A673 (cell line): Measurements from ENCODE around the gene ROM1. TPM values are rescaled to one million over a fixed set of nuclear protein-coding genes. Genes with fewer than 3 reads are reported as not detected.

Source experiments
- BruUV-seq: library from RNA; stranded (reverse); fragments of 400-500 nt; replicated peaks from 2 replicates; lab custom pipeline; 2021; lab: Mats Ljungman, UMichigan
- CTCF ChIA-PET: fragments of 300-600 bp; sonication (Branson Sonifier 250); formaldehyde crosslinking; loops from one replicate; lab custom pipeline; 2022; ENCODE audit warnings: antibody characterized with exemption; lab: Charles Lee
- POLR2A ChIA-PET: fragments of 300-600 bp; sonication (Branson Sonifier 250); formaldehyde crosslinking; loops from one replicate; lab custom pipeline; 2022; ENCODE audit warnings: antibody characterized with exemption; ENCODE audit not compliant: low non-redundant PET; lab: Charles Lee
- DNase-seq: peaks from one replicate; pipeline ENCODE4 v3.0.0-alpha.2; 2015; ENCODE audit warnings: low spot score
- H3K27ac ChIP-seq: fragments of 200-600 bp; sonication (generic); 2 replicates; pipeline ENCODE4 v1.5.1; 2016; ENCODE audit warnings: mixed run types, low read depth, mild to moderate bottlenecking, mixed read lengths, antibody characterized with exemption, low read length; ENCODE audit not compliant: poor library complexity, severe bottlenecking
- H3K27me3 ChIP-seq: fragments of 200-600 bp; sonication (generic); replicated peaks from 2 replicates; pipeline ENCODE4 v1.6.1; 2017; ENCODE audit warnings: mixed run types, low read depth, mild to moderate bottlenecking, mixed read lengths, antibody characterized with exemption, low read length; ENCODE audit not compliant: insufficient read depth, poor library complexity
- H3K36me3 ChIP-seq: fragments of 200-600 bp; sonication (generic); 2 replicates; pipeline ENCODE4 v1.6.1; 2016; ENCODE audit warnings: mixed run types, mild to moderate bottlenecking, mixed read lengths, antibody characterized with exemption, low read length; ENCODE audit not compliant: insufficient read depth, poor library complexity, severe bottlenecking
- H3K4me1 ChIP-seq: fragments of 200-600 bp; sonication (generic); 2 replicates; pipeline ENCODE4 v1.6.1; 2017; ENCODE audit warnings: mixed run types, mild to moderate bottlenecking, mixed read lengths, antibody characterized with exemption, low read length; ENCODE audit not compliant: insufficient read depth, poor library complexity, severe bottlenecking
- H3K4me3 ChIP-seq: fragments of 200-600 bp; sonication (generic); 2 replicates; pipeline ENCODE4 v1.5.1; 2016; ENCODE audit warnings: low read depth, mixed run types, mild to moderate bottlenecking, mixed read lengths, low read length; ENCODE audit not compliant: poor library complexity, severe bottlenecking
- H3K9me3 ChIP-seq: fragments of 200-600 bp; sonication (generic); 2 replicates; pipeline ENCODE4 v1.6.1; 2016; ENCODE audit warnings: mixed run types, low read depth, mild to moderate bottlenecking, mixed read lengths, antibody characterized with exemption, low read length; ENCODE audit not compliant: poor library complexity, severe bottlenecking
- EZH2 ChIP-seq: fragments of 200-600 bp; sonication (generic); IDR thresholded peaks from 2 replicates; pipeline ENCODE4 v1.6.1; 2017; ENCODE audit warnings: borderline replicate concordance, low read depth, mild to moderate bottlenecking, mixed read lengths, antibody characterized with exemption, low read length; ENCODE audit not compliant: poor library complexity, severe bottlenecking
- intact Hi-C: fragments of 100-400 bp; cut with micrococcal nuclease; formaldehyde crosslinking; loops from one replicate; pipeline ENCODE4 v1.10.0; 2022; ENCODE audit not compliant: unreplicated experiment
- total RNA-seq: library from RNA; stranded (reverse); gene quantifications from 2 replicates; pipeline ENCODE4 v1.2.3, GENCODE V29; 2021
- TF ChIP-seq, protein P1 (sequence below): fragments of 300-800, 200-600 bp; sonication (generic); conservative IDR thresholded peaks from 2 replicates; pipeline ENCODE4 v1.5.1; 2017; ENCODE audit warnings: low read depth, mild to moderate bottlenecking, antibody characterized with exemption, low read length, moderate library complexity, mixed read lengths

ROM1 gene
- total RNA-seq, 1 experiment from 2014 or later = 1.1 TPM

GRCh38 chr11:62592989-62593421 lies 20.1 kb upstream of the ROM1 start:
- CTCF ChIA-PET = interaction anchor here (0.6 kb wide), 1 partner anchor 9 kb away, joined by 3 read pairs; the partner anchor contains the start of gene MTA2
- POLR2A ChIA-PET = no interaction called here
- H3K9me3 ChIP-seq = no peaks in the 10 kb centered on the region
- no TSS peak for BruUV-seq
- no peak overlapping the region for H3K4me3 ChIP-seq
- no peaks in the 10 kb centered on the region for H3K27me3 ChIP-seq
- TF ChIP-seq EZH2 = no peak
- TF ChIP-seq, protein P1, sequence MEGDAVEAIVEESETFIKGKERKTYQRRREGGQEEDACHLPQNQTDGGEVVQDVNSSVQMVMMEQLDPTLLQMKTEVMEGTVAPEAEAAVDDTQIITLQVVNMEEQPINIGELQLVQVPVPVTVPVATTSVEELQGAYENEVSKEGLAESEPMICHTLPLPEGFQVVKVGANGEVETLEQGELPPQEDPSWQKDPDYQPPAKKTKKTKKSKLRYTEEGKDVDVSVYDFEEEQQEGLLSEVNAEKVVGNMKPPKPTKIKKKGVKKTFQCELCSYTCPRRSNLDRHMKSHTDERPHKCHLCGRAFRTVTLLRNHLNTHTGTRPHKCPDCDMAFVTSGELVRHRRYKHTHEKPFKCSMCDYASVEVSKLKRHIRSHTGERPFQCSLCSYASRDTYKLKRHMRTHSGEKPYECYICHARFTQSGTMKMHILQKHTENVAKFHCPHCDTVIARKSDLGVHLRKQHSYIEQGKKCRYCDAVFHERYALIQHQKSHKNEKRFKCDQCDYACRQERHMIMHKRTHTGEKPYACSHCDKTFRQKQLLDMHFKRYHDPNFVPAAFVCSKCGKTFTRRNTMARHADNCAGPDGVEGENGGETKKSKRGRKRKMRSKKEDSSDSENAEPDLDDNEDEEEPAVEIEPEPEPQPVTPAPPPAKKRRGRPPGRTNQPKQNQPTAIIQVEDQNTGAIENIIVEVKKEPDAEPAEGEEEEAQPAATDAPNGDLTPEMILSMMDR = no peak
- H3K27ac ChIP-seq = peak overlapping the region; percentile 79
- no peak for DNase-seq
- H3K4me1 ChIP-seq = peaks cover 17% of the 10 kb centered on the region
- intact Hi-C loops = loop anchor here (5.0 to 10.0 kb wide), 2 partner anchors 114 to 262 kb away; partner anchors contain the start of genes BSCL2 and GNG3
- H3K36me3 ChIP-seq = peaks cover 63% of the 10 kb centered on the region

DNA sequence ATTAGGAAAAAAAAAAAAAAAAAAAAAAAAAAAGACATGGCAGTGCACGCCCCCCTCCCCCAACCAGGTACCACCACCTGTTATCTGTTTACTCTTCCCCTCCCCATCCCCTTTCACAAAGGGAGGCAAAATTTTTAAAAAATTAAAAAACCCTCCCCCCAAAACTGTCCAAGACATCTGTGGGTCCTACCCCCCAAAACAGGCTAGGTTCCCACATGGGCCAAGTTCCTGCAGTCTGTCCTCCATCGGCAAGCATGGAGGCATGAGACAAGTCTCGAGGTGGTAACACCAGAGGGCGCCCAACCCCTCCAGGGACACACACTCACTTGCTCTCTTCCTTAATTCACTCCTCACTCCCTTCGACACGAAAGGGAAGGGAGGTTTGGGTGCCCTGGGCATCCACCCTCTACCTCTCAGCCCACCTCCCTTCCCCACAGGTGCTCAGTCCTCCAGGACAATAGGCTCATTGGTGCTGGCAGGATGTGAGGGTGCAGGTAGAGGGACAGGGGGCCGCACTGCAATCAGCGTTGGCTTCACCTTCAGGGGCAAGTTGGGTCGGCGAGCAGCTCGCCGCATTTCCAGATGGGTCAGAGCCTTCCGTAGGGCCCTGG lies 19.5 kb upstream of the ROM1 start:
- POLR2A ChIA-PET = no interaction called here
- no TSS peak for BruUV-seq
- intact Hi-C loops = loop anchor here (5.0 to 10.0 kb wide), 2 partner anchors 114 to 261 kb away; partner anchors contain the start of genes BSCL2 and GNG3

GRCh38 chr11:62595124-62595523 lies 17.9 kb upstream of the ROM1 start:
- TF ChIP-seq EZH2 = no peak
- TF ChIP-seq, protein P1 = no peak
- Histone ChIP-seq H3K27me3 (no peaks in the 10 kb centered on the region), H3K9me3 (no peaks in the 10 kb centered on the region), H3K27ac (no peak overlapping the region), H3K4me3 (no peak overlapping the region), H3K4me1 (peaks cover 32% of the 10 kb centered on the region), H3K36me3 (peaks cover 71% of the 10 kb centered on the region)
- intact Hi-C loops = loop anchor here (10.0 kb wide), 1 partner anchor 260 kb away; no protein-coding TSS in a partner anchor
- ChIA-PET POLR2A (no interaction called here), CTCF (no interaction called here)
- BruUV-seq = no TSS peak
- DNase-seq = no peak

More for the DNA sequence above, 19.5 kb upstream of the ROM1 start:
- DNase-seq = peak; percentile 96
- CTCF ChIA-PET = interaction anchor here (0.6 kb wide), 1 partner anchor 8 kb away, joined by 3 read pairs; the partner anchor contains the start of gene MTA2
- H3K36me3 ChIP-seq = peaks cover 63% of the 10 kb centered on the region
- H3K4me1 ChIP-seq = peaks cover 22% of the 10 kb centered on the region
- no peak overlapping the region for H3K27ac ChIP-seq
- H3K4me3 ChIP-seq = no peak overlapping the region
- no peaks in the 10 kb centered on the region for H3K27me3 ChIP-seq
- TF ChIP-seq, protein P1 = peak; percentile 90
- no peak for TF ChIP-seq EZH2
- H3K9me3 ChIP-seq = no peaks in the 10 kb centered on the region
